Keratinocyte (primary cell): ENCODE measurements around the gene TMEM132E. TPM values are rescaled to one million over a fixed set of nuclear protein-coding genes. Genes with fewer than 3 reads are reported as not detected.

Experiments
- DNase-seq: peaks from one replicate; pipeline ENCODE4 v3.0.0-alpha.2; 2011; ENCODE audit warnings: low read depth, missing footprints, low spot score
- FAIRE-seq: peaks from 2 replicates; lab custom pipeline; 2011; peaks lifted over from hg19 to GRCh38; lab: Jason Lieb, UNC
- H2AFZ ChIP-seq: 2 replicates; pipeline ENCODE4 v1.6.0; 2012; ENCODE audit warnings: low read length, control low read depth, inconsistent platforms; ENCODE audit not compliant: control insufficient read depth
- H3K27ac ChIP-seq: 2 replicates; pipeline ENCODE4 v1.5.1; 2011; ENCODE audit warnings: low read length; ENCODE audit not compliant: control insufficient read depth, insufficient read depth
- H3K27me3 ChIP-seq: 3 replicates; pipeline ENCODE4 v1.6.0; 2011; ENCODE audit warnings: low read length; ENCODE audit not compliant: control insufficient read depth, insufficient read depth; ENCODE audit errors: extremely low read depth
- H3K36me3 ChIP-seq, 2 experiments: 2 replicates in 1 of 2; 3 replicates in 1 of 2; pipeline ENCODE4 v1.5.1; 2011; ENCODE audit warnings: low read length in 2 of 2, mild to moderate bottlenecking in 1 of 2; ENCODE audit not compliant: control insufficient read depth in 2 of 2, insufficient read depth in 2 of 2; ENCODE audit errors: extremely low read depth in 1 of 2
- H3K4me1 ChIP-seq: 3 replicates; pipeline ENCODE4 v1.5.1; 2011; ENCODE audit warnings: low read length; ENCODE audit not compliant: control insufficient read depth, insufficient read depth; ENCODE audit errors: extremely low read depth
- H3K4me2 ChIP-seq: 3 replicates; pipeline ENCODE4 v1.6.0; 2011; ENCODE audit warnings: low read depth, low read length; ENCODE audit not compliant: control insufficient read depth, insufficient read depth; ENCODE audit errors: extremely low read depth
- H3K4me3 ChIP-seq, 3 experiments: fragments of 200-600 bp in 1 of 3; sonication (generic) in 1 of 3; 2 replicates in 2 of 3; 3 replicates in 1 of 3; pipeline ENCODE4 v1.5.1; 2011 to 2016; ENCODE audit warnings: low read length in 3 of 3, mild to moderate bottlenecking in 3 of 3, control low read depth in 2 of 3, inconsistent platforms in 1 of 3, low read depth in 1 of 3, mixed read lengths in 1 of 3, mixed run types in 1 of 3, moderate library complexity in 1 of 3; ENCODE audit not compliant: control insufficient read depth in 2 of 3, insufficient read depth in 2 of 3; ENCODE audit errors: extremely low read depth in 1 of 3
- H3K79me2 ChIP-seq: 2 replicates; pipeline ENCODE4 v1.6.0; 2012; ENCODE audit warnings: low read length; ENCODE audit not compliant: control insufficient read depth, insufficient read depth
- H3K9ac ChIP-seq: 3 replicates; pipeline ENCODE4 v1.6.0; 2011; ENCODE audit warnings: low read length; ENCODE audit not compliant: control insufficient read depth, insufficient read depth; ENCODE audit errors: extremely low read depth
- H3K9me1 ChIP-seq: 3 replicates; pipeline ENCODE4 v1.6.0; 2011; ENCODE audit warnings: low read length; ENCODE audit not compliant: control insufficient read depth, insufficient read depth; ENCODE audit errors: extremely low read depth
- H3K9me3 ChIP-seq: 2 replicates; pipeline ENCODE4 v1.5.1; 2012; ENCODE audit warnings: low read depth, low read length; ENCODE audit not compliant: control insufficient read depth
- H4K20me1 ChIP-seq: 3 replicates; pipeline ENCODE4 v1.6.0; 2011; ENCODE audit warnings: low read length; ENCODE audit not compliant: control insufficient read depth, insufficient read depth; ENCODE audit errors: extremely low read depth
- EZH2 ChIP-seq: IDR thresholded peaks from one replicate; pipeline ENCODE4 v1.6.1; 2012; ENCODE audit warnings: inconsistent platforms, mild to moderate bottlenecking, low read length, moderate library complexity
- dilution Hi-C: fragments of 300-500 bp; cut with MboI; formaldehyde crosslinking; loops from one replicate; pipeline ENCODE4 v1.7.0; 2020; ENCODE audit warnings: low sequenced_read_pairs; ENCODE audit not compliant: extremely low pct_ligation_motif_present
- polyA plus RNA-seq, 5 experiments: library from polyadenylated mRNA; depleted of rRNA in 3 of 5; stranded (reverse) in 3 of 5; stranded (forward) in 1 of 5; unstranded in 1 of 5; fragments of >200 nt; gene quantifications; 1 replicate in 1 of 5; 2 replicates in 3 of 5; 3 replicates in 1 of 5; pipeline versions ENCODE4 v1.2.1 to v1.2.3, GENCODE V29; 2011 to 2012; ENCODE audit warnings: missing spikeins in 2 of 5, low read depth in 1 of 5, low replicate concordance in 1 of 5
- TF ChIP-seq, protein P1 (sequence below), 3 experiments: IDR thresholded peaks in 1 of 3; conservative IDR thresholded peaks in 1 of 3; optimal IDR thresholded peaks in 1 of 3; 2 replicates in 2 of 3; 3 replicates in 1 of 3; pipeline versions ENCODE3 to v1.5.1; 2011; ENCODE audit warnings: low read length in 3 of 3, mild to moderate bottlenecking in 3 of 3, moderate library complexity in 2 of 3, control low read depth in 1 of 3, inconsistent platforms in 1 of 3; ENCODE audit not compliant: insufficient read depth in 2 of 3; ENCODE audit errors: extremely low read depth in 1 of 3

Gene TMEM132E
- polyA plus RNA-seq, 1 donor (not counting 4 experiments of a cell fraction or from before 2014, with no cell fraction given) = not detected

DNA sequence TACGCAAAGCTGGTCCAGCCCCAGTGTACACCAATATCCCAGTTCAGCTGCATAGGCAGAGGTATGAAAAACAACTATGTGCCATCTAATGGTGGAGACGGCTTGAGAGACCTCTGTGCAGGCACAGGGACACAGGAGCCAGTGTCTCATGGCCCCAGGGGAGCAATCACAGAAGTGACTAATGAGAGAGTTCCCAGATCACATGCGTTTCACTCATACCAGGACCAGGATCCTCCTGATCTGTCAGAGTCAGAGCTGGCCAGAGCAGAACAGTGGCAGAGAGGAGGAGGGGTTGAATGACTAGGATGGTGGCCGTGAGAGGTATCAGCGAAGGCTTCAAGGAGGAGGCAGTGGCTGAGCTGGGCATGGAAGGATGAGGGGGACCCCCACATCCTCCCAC lies 41.1 kb downstream of the TMEM132E start:
- Histone ChIP-seq H4K20me1 (no peaks in the 10 kb centered on the region), H3K9me3 (no peaks in the 10 kb centered on the region), H3K4me1 (peaks cover 10% of the 10 kb centered on the region), H3K4me2 (no peak overlapping the region), H3K27me3 (peaks cover 30% of the 10 kb centered on the region), H3K36me3 (no peaks in the 10 kb centered on the region), H2AFZ (no peak overlapping the region), H3K27ac (no peak overlapping the region), H3K9me1 (no peaks in the 10 kb centered on the region), H3K79me2 (no peaks in the 10 kb centered on the region), H3K9ac (no peak overlapping the region), H3K4me3 (no peak overlapping the region)
- TF ChIP-seq, protein P1, sequence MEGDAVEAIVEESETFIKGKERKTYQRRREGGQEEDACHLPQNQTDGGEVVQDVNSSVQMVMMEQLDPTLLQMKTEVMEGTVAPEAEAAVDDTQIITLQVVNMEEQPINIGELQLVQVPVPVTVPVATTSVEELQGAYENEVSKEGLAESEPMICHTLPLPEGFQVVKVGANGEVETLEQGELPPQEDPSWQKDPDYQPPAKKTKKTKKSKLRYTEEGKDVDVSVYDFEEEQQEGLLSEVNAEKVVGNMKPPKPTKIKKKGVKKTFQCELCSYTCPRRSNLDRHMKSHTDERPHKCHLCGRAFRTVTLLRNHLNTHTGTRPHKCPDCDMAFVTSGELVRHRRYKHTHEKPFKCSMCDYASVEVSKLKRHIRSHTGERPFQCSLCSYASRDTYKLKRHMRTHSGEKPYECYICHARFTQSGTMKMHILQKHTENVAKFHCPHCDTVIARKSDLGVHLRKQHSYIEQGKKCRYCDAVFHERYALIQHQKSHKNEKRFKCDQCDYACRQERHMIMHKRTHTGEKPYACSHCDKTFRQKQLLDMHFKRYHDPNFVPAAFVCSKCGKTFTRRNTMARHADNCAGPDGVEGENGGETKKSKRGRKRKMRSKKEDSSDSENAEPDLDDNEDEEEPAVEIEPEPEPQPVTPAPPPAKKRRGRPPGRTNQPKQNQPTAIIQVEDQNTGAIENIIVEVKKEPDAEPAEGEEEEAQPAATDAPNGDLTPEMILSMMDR (optimal IDR thresholded peaks at IDR 0.05 in 1 of 3, IDR thresholded peaks at IDR 0.05 in 1 of 3, conservative IDR thresholded peaks at IDR 0.05 in 1 of 3; ENCODE audit: extremely low read depth in 1 of 3, insufficient read depth in 2 of 3, low read length in 3 of 3) = no peak
- dilution Hi-C loops = no loop called here
- no peak for DNase-seq
- FAIRE-seq = no peak

DNA sequence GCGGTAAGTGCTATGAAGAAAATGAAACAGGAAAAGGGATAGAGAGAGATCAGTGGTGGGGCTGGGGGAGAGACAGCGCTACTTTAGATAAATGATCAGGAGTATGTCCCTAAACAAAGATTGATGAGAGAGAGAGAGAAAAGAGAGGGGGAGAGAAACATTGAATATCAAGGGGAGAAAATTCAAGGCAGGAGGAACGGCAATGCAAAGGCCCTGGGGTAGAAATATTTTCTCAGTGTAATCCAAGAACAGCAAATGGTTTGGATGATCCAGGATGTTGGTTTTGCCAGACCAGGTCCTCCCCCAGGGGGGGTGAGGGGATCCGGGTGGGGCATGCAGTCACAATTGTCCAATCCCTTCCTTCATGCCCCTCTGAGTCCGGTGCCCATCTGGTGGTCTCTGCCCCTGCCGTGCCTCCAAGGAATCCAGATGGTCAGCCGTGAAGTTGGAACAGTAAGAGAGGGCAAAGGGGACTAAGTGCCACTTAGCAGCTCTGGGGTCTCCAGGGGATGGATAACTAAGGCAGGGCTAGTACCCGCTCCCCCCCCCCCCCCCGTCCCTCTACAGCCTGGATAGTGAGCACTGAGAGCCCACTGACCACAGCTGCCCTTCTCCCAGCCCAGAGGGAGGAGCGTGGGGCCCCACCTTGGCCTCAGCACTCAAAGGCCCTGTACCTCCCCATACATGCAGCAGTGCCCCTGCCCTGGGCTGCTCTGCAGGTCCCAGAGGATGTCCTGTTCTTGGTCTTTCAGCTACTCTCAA lies 43.7 kb downstream of the TMEM132E start:
- H3K9me3 ChIP-seq = no peaks in the 10 kb centered on the region
- peaks cover 38% of the 10 kb centered on the region for H3K27me3 ChIP-seq
- H4K20me1 ChIP-seq = no peaks in the 10 kb centered on the region

More for the DNA sequence above, 43.7 kb downstream of the TMEM132E start:
- Histone ChIP-seq H3K9ac (no peak overlapping the region), H3K79me2 (no peaks in the 10 kb centered on the region), H2AFZ (no peak overlapping the region), H3K4me1 (peaks cover 10% of the 10 kb centered on the region), H3K36me3 (no peaks in the 10 kb centered on the region), H3K4me2 (no peak overlapping the region), H3K9me1 (no peaks in the 10 kb centered on the region), H3K27ac (no peak overlapping the region), H3K4me3 (no peak overlapping the region)
- DNase-seq (no peak), FAIRE-seq (no peak)
- TF ChIP-seq EZH2 = no peak
- TF ChIP-seq, protein P1 (optimal IDR thresholded peaks at IDR 0.05 in 1 of 3, IDR thresholded peaks at IDR 0.05 in 1 of 3, conservative IDR thresholded peaks at IDR 0.05 in 1 of 3; ENCODE audit: extremely low read depth in 1 of 3, insufficient read depth in 2 of 3, low read length in 3 of 3) = no peak
- dilution Hi-C loops = no loop called here
